Measurements from ENCODE around the gene FBXL14. TPM values are rescaled to one million over a fixed set of nuclear protein-coding genes. Genes with fewer than 3 reads are reported as not detected.

The FBXL14 gene
- total and polyA plus RNA-seq, 9 of the 15 experiments (the other 6 are each of a cell fraction or from before 2014, with no cell fraction given) = 0.13 to 9.8 (median 3.3) TPM

- TF ChIP-seq RREB1 (CRISPR knock-in tag; IDR thresholded peaks at IDR 0.05) (no peak), RBM14 (IDR thresholded peaks at IDR 0.05; ENCODE audit: borderline replicate concordance, insufficient read depth, low read depth, low read length) (no peak), MEIS2 (IDR thresholded peaks at IDR 0.05; ENCODE audit: partially characterized antibody) (no peak), HOXB6 (CRISPR knock-in tag; IDR thresholded peaks at IDR 0.05; ENCODE audit: borderline replicate concordance) (no peak), TSHZ1 (CRISPR knock-in tag; IDR thresholded peaks at IDR 0.05) (no peak), E2F6 (IDR thresholded peaks at IDR 0.05; ENCODE audit: borderline replicate concordance in 1 of 2, extremely low read depth in 1 of 2, insufficient read depth in 1 of 2, insufficient read length in 1 of 2, low read depth in 1 of 2, low read length in 1 of 2, poor library complexity in 1 of 2, severe bottlenecking in 1 of 2) (peak in 1 of 2 experiments; percentile 9), ZFPM2 (CRISPR knock-in tag; IDR thresholded peaks at IDR 0.05) (no peak), HOMEZ (CRISPR knock-in tag; IDR thresholded peaks at IDR 0.05) (no peak), TAF1 (IDR thresholded peaks at IDR 0.05; ENCODE audit: control insufficient read depth, extremely low read depth, insufficient read depth, low read length, severe bottlenecking) (no peak), ZFX (CRISPR knock-in tag; IDR thresholded peaks at IDR 0.05) (peak; percentile 33), PREB (CRISPR knock-in tag; IDR thresholded peaks at IDR 0.05) (no peak), ETV6 (IDR thresholded peaks at IDR 0.05; ENCODE audit: borderline replicate concordance in 1 of 2, low read depth in 2 of 2, low read length in 1 of 2) (no peak), ETV6 (CRISPR knock-in tag; IDR thresholded peaks at IDR 0.05; ENCODE audit: borderline replicate concordance) (no peak), ZNF717 (CRISPR knock-in tag; IDR thresholded peaks at IDR 0.05) (no peak)
Measured at GRCh38 chr12:1614360-1614759, 20.0 kb upstream of the FBXL14 start (continued).
